Measurements from ENCODE around the gene GCK.

Gene GCK

DNA sequence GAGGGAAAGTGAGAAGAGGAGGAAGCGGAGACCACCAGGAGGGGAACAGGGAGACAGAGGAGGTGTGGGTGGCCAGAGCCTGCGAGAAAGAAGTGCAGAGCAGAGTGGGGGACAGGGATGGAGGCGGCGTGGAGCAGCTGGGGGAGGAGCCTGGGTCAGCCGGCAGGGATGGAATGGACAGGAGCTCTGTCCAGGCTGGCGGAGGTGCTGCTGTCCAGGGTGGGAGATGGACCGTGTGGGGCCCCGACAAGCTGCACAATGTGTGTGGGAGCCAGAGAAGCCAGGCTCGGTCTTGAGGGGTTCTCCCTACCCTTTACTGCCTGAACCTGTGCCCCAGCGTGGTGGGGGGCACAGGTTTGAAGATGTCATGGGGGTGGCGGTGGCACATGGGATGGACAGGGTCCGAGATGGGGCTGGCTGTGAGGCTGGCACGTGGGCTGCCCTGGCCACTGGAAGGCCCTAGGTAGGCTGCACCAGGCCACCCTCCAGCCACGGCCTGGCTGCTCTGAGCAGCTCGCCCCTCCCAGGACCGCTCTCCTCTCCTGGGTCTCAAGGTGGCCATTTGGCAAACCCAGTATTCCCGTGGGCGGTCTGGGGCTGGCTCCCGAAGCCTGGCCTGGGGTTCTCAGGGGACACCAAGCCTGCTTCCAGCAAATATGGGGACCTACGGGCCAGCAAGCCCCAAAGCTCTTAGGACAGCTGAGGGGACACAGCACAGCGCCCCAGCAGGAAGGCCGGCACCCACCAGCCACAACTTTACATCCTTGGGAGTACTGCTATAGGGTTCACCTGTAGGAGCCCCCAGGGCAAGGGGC lies 43.9 kb upstream of the GCK start:
- TF ChIP-seq, protein P1, sequence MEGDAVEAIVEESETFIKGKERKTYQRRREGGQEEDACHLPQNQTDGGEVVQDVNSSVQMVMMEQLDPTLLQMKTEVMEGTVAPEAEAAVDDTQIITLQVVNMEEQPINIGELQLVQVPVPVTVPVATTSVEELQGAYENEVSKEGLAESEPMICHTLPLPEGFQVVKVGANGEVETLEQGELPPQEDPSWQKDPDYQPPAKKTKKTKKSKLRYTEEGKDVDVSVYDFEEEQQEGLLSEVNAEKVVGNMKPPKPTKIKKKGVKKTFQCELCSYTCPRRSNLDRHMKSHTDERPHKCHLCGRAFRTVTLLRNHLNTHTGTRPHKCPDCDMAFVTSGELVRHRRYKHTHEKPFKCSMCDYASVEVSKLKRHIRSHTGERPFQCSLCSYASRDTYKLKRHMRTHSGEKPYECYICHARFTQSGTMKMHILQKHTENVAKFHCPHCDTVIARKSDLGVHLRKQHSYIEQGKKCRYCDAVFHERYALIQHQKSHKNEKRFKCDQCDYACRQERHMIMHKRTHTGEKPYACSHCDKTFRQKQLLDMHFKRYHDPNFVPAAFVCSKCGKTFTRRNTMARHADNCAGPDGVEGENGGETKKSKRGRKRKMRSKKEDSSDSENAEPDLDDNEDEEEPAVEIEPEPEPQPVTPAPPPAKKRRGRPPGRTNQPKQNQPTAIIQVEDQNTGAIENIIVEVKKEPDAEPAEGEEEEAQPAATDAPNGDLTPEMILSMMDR (IDR thresholded peaks at IDR 0.05; ENCODE audit: low read length, missing control alignments), result no peak
- H3K4me3 ChIP-seq (replicated peaks; ENCODE audit: low read depth, low read length), result no peak overlapping the region
- no peak for DNase-seq (ENCODE audit: low read depth)

GRCh38 chr7:44232396-44232795 lies 43.2 kb upstream of the GCK start:
- no peak overlapping the region for H3K4me3 ChIP-seq (replicated peaks; ENCODE audit: low read depth, low read length)
- no peak for DNase-seq (ENCODE audit: low read depth)
- TF ChIP-seq, protein P1 (IDR thresholded peaks at IDR 0.05; ENCODE audit: low read length, missing control alignments), result no peak

DNA sequence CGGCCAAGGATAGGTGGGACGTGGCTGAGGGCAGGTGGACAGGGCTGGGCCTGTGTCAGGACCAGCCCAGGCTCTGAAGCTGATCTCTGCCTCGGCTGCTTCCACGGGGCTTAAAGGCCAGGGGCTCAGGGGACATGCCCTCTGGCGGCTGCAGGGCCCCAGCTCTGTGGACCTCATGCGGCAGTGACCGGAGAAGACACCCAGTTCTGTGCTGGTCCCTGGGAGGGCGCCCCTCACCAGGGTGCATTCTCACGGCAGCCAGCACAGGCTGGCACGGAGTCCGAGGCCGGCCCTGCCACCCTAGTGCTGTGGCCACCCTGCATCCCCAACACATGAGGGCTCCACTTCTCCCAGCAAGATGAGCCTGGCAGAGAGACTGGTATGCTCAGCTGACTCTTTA lies 41.8 kb upstream of the GCK start:
- DNase-seq (ENCODE audit: low read depth), result no peak
- no peak overlapping the region for H3K4me3 ChIP-seq (replicated peaks; ENCODE audit: low read depth, low read length)
- TF ChIP-seq, protein P1 (IDR thresholded peaks at IDR 0.05; ENCODE audit: low read length, missing control alignments), result no peak

- TF ChIP-seq, protein P1 (IDR thresholded peaks at IDR 0.05; ENCODE audit: low read length, missing control alignments), result no peak
- H3K4me3 ChIP-seq (replicated peaks; ENCODE audit: low read depth, low read length), result no peak overlapping the region
- no peak for DNase-seq (ENCODE audit: low read depth)
Measured at GRCh38 chr7:44230286-44230685, 41.0 kb upstream of the GCK start.

DNA sequence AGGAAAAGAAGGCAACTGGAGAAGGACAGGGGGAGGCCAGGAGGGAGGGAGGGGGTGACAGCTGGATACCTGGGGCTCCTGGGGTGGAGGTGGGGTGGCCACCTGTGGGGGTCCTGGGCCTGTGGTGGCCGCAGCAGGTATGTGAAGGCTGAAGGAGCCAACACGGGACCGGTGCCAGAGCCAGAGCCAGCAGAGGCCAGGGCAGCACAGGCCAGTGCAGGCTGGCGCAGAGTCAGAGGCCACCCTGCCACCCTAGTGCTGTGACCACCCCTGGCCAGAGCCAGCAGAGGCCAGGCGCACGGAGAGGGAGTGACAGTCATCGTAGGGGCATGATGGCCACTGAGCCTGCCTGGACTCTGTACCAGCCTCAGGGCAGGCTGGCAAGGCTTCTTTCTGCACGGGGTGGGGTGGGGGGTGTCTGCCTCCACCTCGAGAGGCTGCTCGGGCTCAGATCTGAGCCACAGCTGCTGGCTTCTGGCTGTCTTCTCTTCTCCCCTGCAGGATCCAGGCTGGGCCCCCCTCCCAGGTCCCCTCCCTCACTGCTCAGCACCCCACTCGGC lies 40.4 kb upstream of the GCK start:
- TF ChIP-seq, protein P1 (IDR thresholded peaks at IDR 0.05; ENCODE audit: low read length, missing control alignments), result no peak
- no peak for DNase-seq (ENCODE audit: low read depth)
- H3K4me3 ChIP-seq (replicated peaks; ENCODE audit: low read depth, low read length), result no peak overlapping the region

- H3K4me3 ChIP-seq (replicated peaks; ENCODE audit: low read depth, low read length), result no peak overlapping the region
- TF ChIP-seq, protein P1 (IDR thresholded peaks at IDR 0.05; ENCODE audit: low read length, missing control alignments), result no peak
- DNase-seq (ENCODE audit: low read depth), result no peak
Measured at GRCh38 chr7:44228571-44229350, 39.5 kb upstream of the GCK start.
